ENCODE results near the gene PCK2. TPM values are rescaled to one million over a fixed set of nuclear protein-coding genes. Genes with fewer than 3 reads are reported as not detected.

Gene PCK2
- total and polyA plus RNA-seq, 2 of the 13 experiments (the other 11 are each of a cell fraction or from before 2014, with no cell fraction given): 129 to 272 TPM

- TF ChIP-seq ARID4A (CRISPR knock-in tag; IDR thresholded peaks at IDR 0.05; ENCODE audit: borderline replicate concordance): peak; percentile 79
- TF ChIP-seq MIER2 (CRISPR knock-in tag; IDR thresholded peaks at IDR 0.05): peak; percentile 77; the same call in 1 of the 2 replicates
- peak; percentile 99 for TF ChIP-seq ZBTB39 (CRISPR knock-in tag; IDR thresholded peaks at IDR 0.05)
- TF ChIP-seq SATB2 (CRISPR knock-in tag; IDR thresholded peaks at IDR 0.05): no peak
- TF ChIP-seq NFIC (IDR thresholded peaks at IDR 0.05; ENCODE audit: low read length): no peak
- peak; percentile 99 for TF ChIP-seq AKAP8 (CRISPR knock-in tag; IDR thresholded peaks at IDR 0.05)
- TF ChIP-seq SP1 (IDR thresholded peaks at IDR 0.05): no peak
- TF ChIP-seq SP1 (CRISPR knock-in tag; IDR thresholded peaks at IDR 0.05): peak; percentile 76
- TF ChIP-seq PATZ1 (CRISPR knock-in tag; IDR thresholded peaks at IDR 0.05): peak; percentile 100
- peak; percentile 31 for TF ChIP-seq TBP (CRISPR knock-in tag; IDR thresholded peaks at IDR 0.05)
- TF ChIP-seq, protein P1, sequence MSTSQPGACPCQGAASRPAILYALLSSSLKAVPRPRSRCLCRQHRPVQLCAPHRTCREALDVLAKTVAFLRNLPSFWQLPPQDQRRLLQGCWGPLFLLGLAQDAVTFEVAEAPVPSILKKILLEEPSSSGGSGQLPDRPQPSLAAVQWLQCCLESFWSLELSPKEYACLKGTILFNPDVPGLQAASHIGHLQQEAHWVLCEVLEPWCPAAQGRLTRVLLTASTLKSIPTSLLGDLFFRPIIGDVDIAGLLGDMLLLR (CRISPR knock-in tag; IDR thresholded peaks at IDR 0.05): peak; percentile 94; the same call in 1 of the 2 replicates
- TF ChIP-seq, protein P2, sequence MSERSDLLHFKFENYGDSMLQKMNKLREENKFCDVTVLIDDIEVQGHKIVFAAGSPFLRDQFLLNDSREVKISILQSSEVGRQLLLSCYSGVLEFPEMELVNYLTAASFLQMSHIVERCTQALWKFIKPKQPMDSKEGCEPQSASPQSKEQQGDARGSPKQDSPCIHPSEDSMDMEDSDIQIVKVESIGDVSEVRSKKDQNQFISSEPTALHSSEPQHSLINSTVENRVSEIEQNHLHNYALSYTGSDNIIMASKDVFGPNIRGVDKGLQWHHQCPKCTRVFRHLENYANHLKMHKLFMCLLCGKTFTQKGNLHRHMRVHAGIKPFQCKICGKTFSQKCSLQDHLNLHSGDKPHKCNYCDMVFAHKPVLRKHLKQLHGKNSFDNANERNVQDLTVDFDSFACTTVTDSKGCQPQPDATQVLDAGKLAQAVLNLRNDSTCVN (CRISPR knock-in tag; IDR thresholded peaks at IDR 0.05; ENCODE audit: borderline replicate concordance): peak; percentile 81
- 0 out of 2 replicates have a peak, but pooled peaks have one; percentile 18 for TF ChIP-seq ZNF513 (CRISPR knock-in tag; conservative IDR thresholded peaks at IDR 0.05)
- TF ChIP-seq KMT2A (CRISPR knock-in tag; IDR thresholded peaks at IDR 0.05): peak; percentile 99
- peak; percentile 86 for TF ChIP-seq ZNF121 (CRISPR knock-in tag; IDR thresholded peaks at IDR 0.05)
- peak; percentile 97 for TF ChIP-seq THAP7 (CRISPR knock-in tag; IDR thresholded peaks at IDR 0.05)
Observed at GRCh38 chr14:24113801-24114531, 19.9 kb downstream of the PCK2 start (continued).
